Measurements from ENCODE around the gene ZNF280C.
"Not testable (repeated sequence)": the region's sequence is repeated elsewhere in the genome, so short reads cannot be mapped to it uniquely, and the experiment has no call there.

Gene ZNF280C

GRCh38 chrX:130261296-130261893, 7.3 kb downstream of the ZNF280C start:
- no peak for DNase-seq (ENCODE audit: extremely low read depth in 1 of 2, low read depth in 1 of 2)

- no peak for DNase-seq (ENCODE audit: extremely low read depth in 1 of 2, low read depth in 1 of 2)
Measured at GRCh38 chrX:130260316-130260715, 8.4 kb downstream of the ZNF280C start.

- no peak for DNase-seq (ENCODE audit: extremely low read depth in 1 of 2, low read depth in 1 of 2)
Measured at GRCh38 chrX:130253916-130254315, 14.8 kb downstream of the ZNF280C start.

- no peak for DNase-seq (ENCODE audit: extremely low read depth in 1 of 2, low read depth in 1 of 2)
Measured at GRCh38 chrX:130251671-130252070, 17.0 kb downstream of the ZNF280C start.

- no peak for DNase-seq (ENCODE audit: extremely low read depth in 1 of 2, low read depth in 1 of 2)
Measured at GRCh38 chrX:130247996-130248395, 20.7 kb downstream of the ZNF280C start.

GRCh38 chrX:130246084-130246483, 22.6 kb downstream of the ZNF280C start:
- DNase-seq (ENCODE audit: extremely low read depth in 1 of 2, low read depth in 1 of 2): no peak

- no peak for DNase-seq (ENCODE audit: extremely low read depth in 1 of 2, low read depth in 1 of 2)
Measured at GRCh38 chrX:130245441-130245840, 23.3 kb downstream of the ZNF280C start.

GRCh38 chrX:130231184-130231583, 37.5 kb downstream of the ZNF280C start:
- DNase-seq (ENCODE audit: extremely low read depth in 1 of 2, low read depth in 1 of 2): not testable (repeated sequence)

GRCh38 chrX:130228871-130229270, 39.8 kb downstream of the ZNF280C start:
- no peak for DNase-seq (ENCODE audit: extremely low read depth in 1 of 2, low read depth in 1 of 2)

GRCh38 chrX:130224810-130225209, 43.9 kb downstream of the ZNF280C start:
- no peak for DNase-seq (ENCODE audit: extremely low read depth in 1 of 2, low read depth in 1 of 2)

GRCh38 chrX:130216320-130216719, 52.4 kb downstream of the ZNF280C start:
- DNase-seq (ENCODE audit: extremely low read depth in 1 of 2, low read depth in 1 of 2): no peak

- DNase-seq (ENCODE audit: extremely low read depth in 1 of 2, low read depth in 1 of 2): no peak
Measured at GRCh38 chrX:130213376-130213775, 55.3 kb downstream of the ZNF280C start.

GRCh38 chrX:130212371-130212770, 56.3 kb downstream of the ZNF280C start:
- DNase-seq (ENCODE audit: extremely low read depth in 1 of 2, low read depth in 1 of 2): no peak

GRCh38 chrX:130211415-130212186, 57.1 kb downstream of the ZNF280C start:
- DNase-seq (ENCODE audit: extremely low read depth in 1 of 2, low read depth in 1 of 2): no peak

GRCh38 chrX:130204647-130205046, 64.1 kb downstream of the ZNF280C start:
- DNase-seq (ENCODE audit: extremely low read depth in 1 of 2, low read depth in 1 of 2): no peak

GRCh38 chrX:130197464-130197863, 71.2 kb downstream of the ZNF280C start:
- no peak for DNase-seq (ENCODE audit: extremely low read depth in 1 of 2, low read depth in 1 of 2)

- DNase-seq (ENCODE audit: extremely low read depth in 1 of 2, low read depth in 1 of 2): no peak
Measured at GRCh38 chrX:130196466-130196865, 72.2 kb downstream of the ZNF280C start.

- DNase-seq (ENCODE audit: extremely low read depth in 1 of 2, low read depth in 1 of 2): no peak
Measured at GRCh38 chrX:130190801-130191200, 77.9 kb downstream of the ZNF280C start.

GRCh38 chrX:130186651-130187050, 82.0 kb downstream of the ZNF280C start:
- no peak for DNase-seq (ENCODE audit: extremely low read depth in 1 of 2, low read depth in 1 of 2)

GRCh38 chrX:130184857-130185256, 83.8 kb downstream of the ZNF280C start:
- no peak for DNase-seq (ENCODE audit: extremely low read depth in 1 of 2, low read depth in 1 of 2)

GRCh38 chrX:130184168-130184567, 84.5 kb downstream of the ZNF280C start:
- no peak for DNase-seq (ENCODE audit: extremely low read depth in 1 of 2, low read depth in 1 of 2)

- no peak for DNase-seq (ENCODE audit: extremely low read depth in 1 of 2, low read depth in 1 of 2)
Measured at GRCh38 chrX:130179579-130180215, 89.0 kb downstream of the ZNF280C start.
